HK-2 (cell line): ENCODE measurements around the gene CNOT1.

ENCODE experiments used
- DNase-seq: peaks from one replicate; pipeline ENCODE4 v3.0.0-alpha.2; 2018; ENCODE audit not compliant: unreplicated experiment

Gene CNOT1

GRCh38 chr16:58485184-58485887 is 144.3 kb downstream of the CNOT1 start:
- no peak for DNase-seq

GRCh38 chr16:58481931-58482330 is 147.7 kb downstream of the CNOT1 start:
- no peak for DNase-seq

- DNase-seq: no peak
Observed at GRCh38 chr16:58481226-58481869, 148.3 kb downstream of the CNOT1 start.

DNA sequence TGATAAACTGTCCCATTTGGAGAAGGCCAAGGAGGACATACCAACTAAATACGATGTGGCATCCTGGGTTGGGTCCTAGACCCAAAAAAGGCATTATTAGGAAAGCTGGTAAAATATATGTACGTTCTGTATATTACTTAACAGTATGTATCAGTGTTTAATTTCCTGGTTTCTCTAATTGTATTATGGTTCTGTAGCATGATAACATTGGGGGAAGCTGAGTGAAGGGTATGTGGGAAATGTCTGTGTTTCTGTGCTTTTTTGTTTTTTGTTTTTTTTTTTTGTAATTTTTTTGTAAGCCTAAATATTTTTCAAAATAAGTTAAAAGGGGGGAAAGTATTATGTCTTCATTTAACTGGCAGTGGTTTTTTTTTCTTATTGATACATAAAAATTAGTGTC is 151.2 kb downstream of the CNOT1 start:
- DNase-seq: no peak

DNA sequence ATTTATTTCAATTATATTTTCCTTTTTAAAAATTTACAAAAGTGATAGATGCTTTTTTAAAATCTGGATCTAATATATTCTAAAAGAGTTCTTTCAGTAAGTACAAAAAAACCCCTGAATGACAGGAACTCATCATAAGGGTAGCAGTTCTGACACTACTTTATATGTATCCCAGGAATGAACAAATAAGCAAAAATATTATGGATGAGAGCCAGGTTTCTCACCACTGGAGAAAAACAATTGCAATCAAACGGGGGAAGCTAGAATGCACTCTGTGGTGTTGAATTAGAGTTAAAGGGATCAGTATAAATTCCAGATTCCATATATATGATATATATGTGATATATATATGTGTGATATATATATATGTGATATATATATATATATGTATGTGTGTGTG is 152.8 kb downstream of the CNOT1 start:
- DNase-seq: no peak

DNA sequence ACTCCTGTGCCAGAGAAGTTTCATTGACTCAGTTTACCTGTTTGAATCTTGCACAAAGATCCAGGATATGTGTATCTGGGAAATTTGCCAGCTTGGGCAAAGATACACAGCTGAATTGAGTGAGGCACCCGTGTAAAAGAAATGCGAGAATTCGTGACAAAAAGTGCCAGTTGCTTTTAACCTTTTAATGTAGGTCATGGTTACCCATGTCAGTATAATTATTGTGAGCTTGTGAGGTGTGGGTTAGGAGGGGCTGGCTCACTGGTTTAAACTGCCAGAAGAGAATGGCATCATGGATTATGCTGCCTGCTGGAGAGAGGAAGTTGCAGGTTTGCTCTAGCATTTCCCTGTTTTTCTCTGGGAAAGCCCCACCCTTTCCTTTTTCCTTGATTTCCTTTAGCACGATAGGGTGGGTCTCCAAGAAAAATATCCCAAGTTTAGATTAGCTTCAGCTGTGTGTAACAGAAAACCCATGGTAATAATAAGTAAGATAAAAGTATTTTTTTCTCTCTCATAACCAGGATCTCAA is 154.5 kb downstream of the CNOT1 start:
- no peak for DNase-seq

DNA sequence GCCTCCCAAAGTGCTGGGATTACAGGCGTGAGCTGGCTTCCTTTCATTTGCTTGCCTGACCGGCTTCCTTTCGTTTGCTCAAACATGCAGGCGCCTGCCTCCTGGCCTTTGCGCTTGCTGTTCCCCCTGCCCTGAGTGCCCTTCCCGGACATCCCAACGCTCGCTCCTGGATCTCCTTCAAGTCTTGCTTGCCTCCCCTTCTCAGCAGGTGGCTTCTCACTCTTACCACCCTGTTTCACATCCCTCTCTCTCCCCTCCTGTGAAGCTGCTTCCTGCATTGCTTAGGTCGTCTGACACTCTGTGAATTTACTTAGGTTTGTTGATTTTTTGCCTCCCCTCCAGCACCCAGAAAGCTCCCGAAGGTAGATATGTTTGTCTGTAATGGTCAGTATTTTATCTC is 155.3 kb downstream of the CNOT1 start:
- no peak for DNase-seq

- no peak for DNase-seq
Observed at GRCh38 chr16:58472827-58473226, 156.8 kb downstream of the CNOT1 start.

DNA sequence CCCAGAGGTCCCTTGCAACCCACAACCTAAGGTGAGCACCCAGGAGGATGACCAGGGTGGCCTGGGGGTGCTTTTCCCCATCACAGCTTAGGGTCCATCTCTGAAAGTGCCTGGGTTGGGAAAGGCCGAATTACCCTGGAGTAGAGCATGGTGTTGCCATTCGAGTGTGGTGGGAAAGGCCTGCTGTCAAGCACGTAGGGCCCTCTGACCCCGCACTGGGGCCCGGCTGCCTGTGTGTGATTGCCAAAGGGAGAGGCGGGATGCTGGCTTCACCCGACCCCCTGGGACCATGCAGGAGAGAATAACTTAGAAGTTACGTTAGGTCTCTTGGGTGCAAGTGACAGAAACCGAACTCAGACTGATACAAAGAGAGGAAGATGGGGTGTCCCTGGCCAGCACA is 157.4 kb downstream of the CNOT1 start:
- no peak for DNase-seq

- DNase-seq: no peak
Observed at GRCh38 chr16:58471209-58471975, 158.2 kb downstream of the CNOT1 start.
